ENCODE data around the gene ZDHHC3.

Gene ZDHHC3

DNA sequence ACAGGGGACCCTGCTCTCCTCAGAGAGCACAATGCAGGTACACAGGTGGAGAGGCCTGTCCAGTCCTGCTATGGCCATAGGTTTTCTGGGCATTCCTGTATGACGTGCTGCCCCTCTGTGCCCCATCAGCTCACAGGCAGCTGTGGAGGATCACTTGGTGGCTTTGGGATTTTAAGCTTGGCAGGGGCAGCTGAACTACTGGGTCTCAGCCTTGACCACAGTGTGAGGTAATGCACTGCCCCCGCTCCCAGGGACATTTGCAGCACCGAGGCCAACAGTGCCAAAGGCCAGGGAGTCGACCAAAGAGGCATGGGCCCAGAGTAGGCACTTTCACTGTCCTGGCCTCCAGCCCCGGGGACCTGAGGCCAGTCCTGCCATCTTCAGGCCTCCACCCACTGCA lies 46.2 kb downstream of the ZDHHC3 start:
- TF ChIP-seq, protein P1, sequence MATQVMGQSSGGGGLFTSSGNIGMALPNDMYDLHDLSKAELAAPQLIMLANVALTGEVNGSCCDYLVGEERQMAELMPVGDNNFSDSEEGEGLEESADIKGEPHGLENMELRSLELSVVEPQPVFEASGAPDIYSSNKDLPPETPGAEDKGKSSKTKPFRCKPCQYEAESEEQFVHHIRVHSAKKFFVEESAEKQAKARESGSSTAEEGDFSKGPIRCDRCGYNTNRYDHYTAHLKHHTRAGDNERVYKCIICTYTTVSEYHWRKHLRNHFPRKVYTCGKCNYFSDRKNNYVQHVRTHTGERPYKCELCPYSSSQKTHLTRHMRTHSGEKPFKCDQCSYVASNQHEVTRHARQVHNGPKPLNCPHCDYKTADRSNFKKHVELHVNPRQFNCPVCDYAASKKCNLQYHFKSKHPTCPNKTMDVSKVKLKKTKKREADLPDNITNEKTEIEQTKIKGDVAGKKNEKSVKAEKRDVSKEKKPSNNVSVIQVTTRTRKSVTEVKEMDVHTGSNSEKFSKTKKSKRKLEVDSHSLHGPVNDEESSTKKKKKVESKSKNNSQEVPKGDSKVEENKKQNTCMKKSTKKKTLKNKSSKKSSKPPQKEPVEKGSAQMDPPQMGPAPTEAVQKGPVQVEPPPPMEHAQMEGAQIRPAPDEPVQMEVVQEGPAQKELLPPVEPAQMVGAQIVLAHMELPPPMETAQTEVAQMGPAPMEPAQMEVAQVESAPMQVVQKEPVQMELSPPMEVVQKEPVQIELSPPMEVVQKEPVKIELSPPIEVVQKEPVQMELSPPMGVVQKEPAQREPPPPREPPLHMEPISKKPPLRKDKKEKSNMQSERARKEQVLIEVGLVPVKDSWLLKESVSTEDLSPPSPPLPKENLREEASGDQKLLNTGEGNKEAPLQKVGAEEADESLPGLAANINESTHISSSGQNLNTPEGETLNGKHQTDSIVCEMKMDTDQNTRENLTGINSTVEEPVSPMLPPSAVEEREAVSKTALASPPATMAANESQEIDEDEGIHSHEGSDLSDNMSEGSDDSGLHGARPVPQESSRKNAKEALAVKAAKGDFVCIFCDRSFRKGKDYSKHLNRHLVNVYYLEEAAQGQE (IDR thresholded peaks at IDR 0.05; ENCODE audit: insufficient read depth in 1 of 2, low read depth in 2 of 2, low read length in 2 of 2), result no peak
- no peak for TF ChIP-seq SIN3A (IDR thresholded peaks at IDR 0.05; ENCODE audit: borderline replicate concordance, insufficient read depth, low read length)
- no peak for TF ChIP-seq TAF1 (IDR thresholded peaks at IDR 0.05; ENCODE audit: borderline replicate concordance, insufficient read depth, low read length)
- no peak for TF ChIP-seq FOXP2 (optimal IDR thresholded peaks at IDR 0.05; ENCODE audit: borderline replicate concordance, extremely low read depth, extremely low read length, insufficient read depth)
- no peak for TF ChIP-seq POLR2AphosphoS5 (IDR thresholded peaks at IDR 0.05; ENCODE audit: low read depth, low read length)

DNA sequence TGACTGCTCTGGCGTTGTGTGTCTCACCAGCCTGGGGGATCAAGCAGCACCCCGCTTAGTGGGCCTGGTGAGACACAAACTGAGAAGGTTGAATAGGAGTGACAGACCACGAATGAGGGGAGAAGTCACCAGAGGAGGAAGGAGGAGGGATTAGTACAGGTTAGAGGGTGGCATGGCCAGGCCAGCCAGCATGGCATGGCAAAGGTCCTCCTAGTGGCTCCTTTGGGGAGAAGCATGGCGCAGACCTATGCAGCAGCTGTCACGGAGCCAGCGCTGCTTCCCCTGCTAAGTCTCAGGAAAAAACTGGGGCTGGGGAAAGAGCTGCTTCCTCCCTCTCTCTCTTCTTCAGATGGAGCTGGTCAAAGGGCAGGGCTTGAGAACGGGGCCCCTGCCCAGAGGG lies 48.6 kb downstream of the ZDHHC3 start:
- TF ChIP-seq FOXP2 (optimal IDR thresholded peaks at IDR 0.05; ENCODE audit: borderline replicate concordance, extremely low read depth, extremely low read length, insufficient read depth), result no peak
- TF ChIP-seq POLR2AphosphoS5 (IDR thresholded peaks at IDR 0.05; ENCODE audit: low read depth, low read length), result no peak
- no peak for TF ChIP-seq SIN3A (IDR thresholded peaks at IDR 0.05; ENCODE audit: borderline replicate concordance, insufficient read depth, low read length)
- TF ChIP-seq TAF1 (IDR thresholded peaks at IDR 0.05; ENCODE audit: borderline replicate concordance, insufficient read depth, low read length), result no peak
- TF ChIP-seq, protein P1 (IDR thresholded peaks at IDR 0.05; ENCODE audit: insufficient read depth in 1 of 2, low read depth in 2 of 2, low read length in 2 of 2), result no peak

DNA sequence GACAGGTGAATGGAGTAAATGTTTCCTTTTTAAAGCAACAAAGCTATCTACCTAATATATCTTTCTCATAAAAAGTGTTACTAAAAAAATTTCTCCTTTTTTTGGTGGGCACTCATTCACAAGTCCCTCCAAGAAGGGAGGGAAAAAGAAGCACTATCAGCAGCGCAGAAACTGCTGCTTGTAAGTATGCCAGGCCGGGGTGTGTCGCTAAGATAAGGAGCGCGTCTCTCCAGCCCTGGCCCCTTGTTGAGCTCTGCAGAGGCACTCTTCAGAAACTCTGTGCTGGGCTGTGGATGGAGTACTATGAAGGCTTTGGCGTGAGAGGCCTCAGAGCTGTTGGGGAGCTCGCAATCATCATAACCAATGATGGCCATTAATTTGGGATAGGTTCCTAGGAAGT lies 49.1 kb downstream of the ZDHHC3 start:
- TF ChIP-seq POLR2AphosphoS5 (IDR thresholded peaks at IDR 0.05; ENCODE audit: low read depth, low read length) (no peak), SIN3A (IDR thresholded peaks at IDR 0.05; ENCODE audit: borderline replicate concordance, insufficient read depth, low read length) (no peak), FOXP2 (optimal IDR thresholded peaks at IDR 0.05; ENCODE audit: borderline replicate concordance, extremely low read depth, extremely low read length, insufficient read depth) (no peak), TAF1 (IDR thresholded peaks at IDR 0.05; ENCODE audit: borderline replicate concordance, insufficient read depth, low read length) (no peak)
- TF ChIP-seq, protein P1 (IDR thresholded peaks at IDR 0.05; ENCODE audit: insufficient read depth in 1 of 2, low read depth in 2 of 2, low read length in 2 of 2), result no peak

DNA sequence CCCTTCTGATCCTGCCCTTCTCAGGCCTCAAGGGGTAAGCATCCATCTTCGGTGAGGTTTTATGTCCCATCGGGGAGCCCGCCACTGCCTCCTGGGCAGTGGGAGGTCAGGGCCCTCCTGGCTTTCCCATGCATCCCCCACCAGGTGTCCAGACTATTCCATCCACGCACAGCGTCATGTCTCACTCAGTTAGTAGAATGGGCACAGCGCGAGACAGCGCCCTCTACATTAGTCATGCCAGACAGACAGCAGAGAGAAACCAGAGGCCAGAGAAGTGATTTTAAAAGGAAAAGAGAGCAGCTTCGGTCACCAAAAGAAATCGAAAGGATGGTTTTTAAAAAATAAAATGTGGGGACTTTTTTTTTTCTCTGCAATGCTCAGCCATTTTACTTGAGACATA lies 49.8 kb downstream of the ZDHHC3 start:
- TF ChIP-seq FOXP2 (optimal IDR thresholded peaks at IDR 0.05; ENCODE audit: borderline replicate concordance, extremely low read depth, extremely low read length, insufficient read depth), result no peak
- TF ChIP-seq, protein P1 (IDR thresholded peaks at IDR 0.05; ENCODE audit: insufficient read depth in 1 of 2, low read depth in 2 of 2, low read length in 2 of 2), result no peak
- TF ChIP-seq SIN3A (IDR thresholded peaks at IDR 0.05; ENCODE audit: borderline replicate concordance, insufficient read depth, low read length), result no peak
- TF ChIP-seq POLR2AphosphoS5 (IDR thresholded peaks at IDR 0.05; ENCODE audit: low read depth, low read length), result no peak
- no peak for TF ChIP-seq TAF1 (IDR thresholded peaks at IDR 0.05; ENCODE audit: borderline replicate concordance, insufficient read depth, low read length)
